Measurements from ENCODE around the gene NEO1. TPM values are rescaled to one million over a fixed set of nuclear protein-coding genes. Genes with fewer than 3 reads are reported as not detected.

The NEO1 gene
- total RNA-seq, 1 experiment from 2014 or later = 41.8 TPM

DNA sequence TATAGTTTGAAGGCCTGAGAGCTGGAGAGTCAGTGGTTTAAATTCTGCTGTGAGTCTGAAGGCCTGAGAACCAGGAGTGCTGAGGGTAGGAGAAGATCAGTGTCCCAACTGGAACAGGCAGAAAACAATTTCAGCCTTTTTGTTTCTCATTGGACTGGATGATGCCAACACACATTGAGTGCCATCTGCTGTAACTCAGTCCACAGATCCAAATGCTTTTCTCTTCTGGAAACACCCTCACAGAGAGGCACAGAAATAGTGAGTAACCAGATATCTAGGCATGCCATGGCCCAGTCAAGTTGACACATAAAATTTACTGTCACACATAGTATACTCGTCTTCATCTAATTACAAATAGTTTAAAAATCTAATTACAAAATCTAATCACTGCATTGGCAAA lies 100.8 kb downstream of the NEO1 start:
- Histone ChIP-seq H2AK5ac (ENCODE audit: insufficient read length, low read length) (no peak overlapping the region), H2BK120ac (ENCODE audit: low read depth, low read length, poor library complexity, severe bottlenecking) (no peak overlapping the region), H3K4me1 (ENCODE audit: insufficient read depth, low read length) (no peaks in the 10 kb centered on the region), H2BK15ac (ENCODE audit: low read depth, low read length) (no peak overlapping the region), H3K23ac (ENCODE audit: insufficient read length, low read depth, low read length) (no peak overlapping the region), H3K56ac (ENCODE audit: insufficient read length, low read depth, low read length) (no peak overlapping the region), H3K9me3 (ENCODE audit: control insufficient read depth, low read depth, low read length) (no peaks in the 10 kb centered on the region), H4K20me1 (ENCODE audit: control insufficient read depth, insufficient read depth, insufficient read length) (no peaks in the 10 kb centered on the region), H2BK12ac (ENCODE audit: insufficient read length, low read depth, low read length) (no peak overlapping the region), H4K91ac (ENCODE audit: insufficient read length, low read depth, low read length) (no peak overlapping the region), H3K18ac (ENCODE audit: insufficient read length, low read depth, low read length) (no peak overlapping the region), H4K8ac (replicated peaks; ENCODE audit: insufficient read length, low read depth, low read length) (no peak overlapping the region), H3K79me1 (ENCODE audit: insufficient read depth, low read depth, low read length, poor library complexity, severe bottlenecking) (no peaks in the 10 kb centered on the region), H3K27ac (ENCODE audit: insufficient read length, low read depth, low read length) (no peak overlapping the region), H3K9ac (ENCODE audit: extremely low read depth, insufficient read length, low read length) (no peak overlapping the region), H3K27me3 (ENCODE audit: insufficient read depth, low read length) (no peaks in the 10 kb centered on the region), H3K23me2 (ENCODE audit: insufficient read length, low read depth, low read length, poor library complexity, severe bottlenecking) (no peaks in the 10 kb centered on the region), H3T11ph (ENCODE audit: low read length) (no peak overlapping the region), H3K79me2 (ENCODE audit: insufficient read depth, low read length) (no peaks in the 10 kb centered on the region), H3K14ac (ENCODE audit: insufficient read depth, low read length) (no peak overlapping the region), H3K4ac (ENCODE audit: low read depth, low read length) (no peak overlapping the region), H2AFZ (ENCODE audit: low read length) (no peak overlapping the region), H4K5ac (ENCODE audit: insufficient read length, low read depth, low read length) (no peak overlapping the region), H3K4me2 (ENCODE audit: insufficient read depth, insufficient read length, low read length) (no peak overlapping the region), H2BK20ac (ENCODE audit: low read depth, low read length, poor library complexity, severe bottlenecking) (no peak overlapping the region), H2BK5ac (ENCODE audit: insufficient read length, low read length) (no peak overlapping the region)
- Mint-ChIP-seq H3K36me3 (ENCODE audit: insufficient read depth in 1 of 3, low read depth in 3 of 3) (peaks cover 16 to 22% (median 19%) of the 10 kb centered on the region in 3 experiments), H3K27me3 (ENCODE audit: low read depth) (no peaks in the 10 kb centered on the region), H3K4me1 (no peaks in the 10 kb centered on the region), H3K27ac (no peak overlapping the region), H3K9me3 (peaks cover 6 to 8% of the 10 kb centered on the region in 2 experiments; a peak in 4 of 5 replicates), H3K4me3 (no peak overlapping the region)
- WGBS (ENCODE audit: extremely low coverage, insufficient read length, low lambda C conversion rate) = no CpG with 5 or more reads among the region's 1 CpG
- TF ChIP-seq CTCF (conservative IDR thresholded peaks at IDR 0.05) = no peak
- no peak for DNase-seq

Data from H9 (cell line).